Measurements from ENCODE around the gene COL6A3.

The COL6A3 gene

DNA sequence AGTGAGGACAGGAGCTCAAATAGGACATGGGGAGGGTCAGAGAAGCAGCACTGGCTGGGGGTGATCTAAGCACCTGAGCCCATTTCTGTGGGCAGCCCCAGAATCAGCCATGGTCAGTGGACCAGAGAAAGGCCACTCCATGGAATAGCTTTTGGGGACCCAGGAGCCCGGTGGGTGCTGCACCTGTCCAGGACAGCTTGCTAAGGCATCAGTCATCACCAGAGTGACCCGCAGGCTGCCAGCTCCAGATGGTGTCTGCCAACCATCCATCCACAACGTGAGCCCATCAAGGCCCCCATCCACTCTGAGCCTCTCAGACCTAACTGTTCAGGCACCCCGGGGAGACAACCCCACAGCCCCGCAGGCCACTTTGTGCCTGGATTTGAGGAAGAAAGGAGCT lies 23.6 kb upstream of the COL6A3 start:
- H3K9ac ChIP-seq (ENCODE audit: low read length): no peak overlapping the region
- no peak overlapping the region for H3K4me3 ChIP-seq (ENCODE audit: low read length)
- H3K27ac ChIP-seq (ENCODE audit: low read depth, low read length): no peak overlapping the region
- no peaks in the 10 kb centered on the region for H3K27me3 ChIP-seq (ENCODE audit: control insufficient read depth, insufficient read depth, low read length)
- peaks cover 23% of the 10 kb centered on the region for H3K4me1 ChIP-seq (ENCODE audit: control insufficient read depth, insufficient read depth, low read length)
- H3K36me3 ChIP-seq (ENCODE audit: control insufficient read depth, insufficient read depth, low read length): no peaks in the 10 kb centered on the region

DNA sequence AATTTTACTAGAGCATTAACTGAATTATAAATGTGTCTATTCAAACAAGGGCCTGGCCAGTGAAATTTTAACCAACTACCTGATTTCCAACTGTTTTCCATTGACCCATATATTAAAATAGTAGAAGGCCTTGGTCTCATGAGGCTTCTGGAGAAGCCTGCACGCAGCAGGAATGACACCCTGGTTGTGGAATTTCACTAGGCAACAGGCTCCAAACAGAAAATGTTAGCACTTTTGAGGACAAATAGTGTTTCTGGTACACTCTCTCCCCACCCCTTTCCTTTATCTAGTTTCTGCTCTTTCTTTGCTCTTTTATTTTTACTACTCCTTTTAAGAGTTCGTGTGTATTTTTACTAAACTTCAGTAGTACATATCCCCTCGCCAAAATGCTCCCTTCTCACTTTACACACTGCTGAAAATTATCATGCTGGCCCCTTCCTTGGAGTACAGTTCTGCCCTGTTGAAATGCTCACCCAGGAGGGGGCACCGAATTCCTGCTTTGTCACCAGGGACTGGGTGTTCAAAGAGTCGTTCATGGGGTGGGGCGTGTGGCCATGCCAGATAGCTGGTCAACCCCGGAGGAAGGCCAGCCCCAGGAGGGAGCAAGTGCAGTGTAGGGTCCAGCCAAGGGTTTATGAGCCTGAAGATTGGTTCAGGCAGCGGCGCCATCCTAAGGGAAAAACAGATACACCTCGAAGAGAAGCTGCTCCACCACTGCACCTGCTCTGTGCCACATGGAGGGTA lies 22.1 kb upstream of the COL6A3 start:
- peak overlapping the region; percentile 83 for H3K27ac ChIP-seq (ENCODE audit: low read depth, low read length)
- H3K27me3 ChIP-seq (ENCODE audit: control insufficient read depth, insufficient read depth, low read length): no peaks in the 10 kb centered on the region
- H3K36me3 ChIP-seq (ENCODE audit: control insufficient read depth, insufficient read depth, low read length): no peaks in the 10 kb centered on the region
- H3K4me3 ChIP-seq (ENCODE audit: low read length): no peak overlapping the region
- no peak overlapping the region for H3K9ac ChIP-seq (ENCODE audit: low read length)
- peaks cover 23% of the 10 kb centered on the region for H3K4me1 ChIP-seq (ENCODE audit: control insufficient read depth, insufficient read depth, low read length)

DNA sequence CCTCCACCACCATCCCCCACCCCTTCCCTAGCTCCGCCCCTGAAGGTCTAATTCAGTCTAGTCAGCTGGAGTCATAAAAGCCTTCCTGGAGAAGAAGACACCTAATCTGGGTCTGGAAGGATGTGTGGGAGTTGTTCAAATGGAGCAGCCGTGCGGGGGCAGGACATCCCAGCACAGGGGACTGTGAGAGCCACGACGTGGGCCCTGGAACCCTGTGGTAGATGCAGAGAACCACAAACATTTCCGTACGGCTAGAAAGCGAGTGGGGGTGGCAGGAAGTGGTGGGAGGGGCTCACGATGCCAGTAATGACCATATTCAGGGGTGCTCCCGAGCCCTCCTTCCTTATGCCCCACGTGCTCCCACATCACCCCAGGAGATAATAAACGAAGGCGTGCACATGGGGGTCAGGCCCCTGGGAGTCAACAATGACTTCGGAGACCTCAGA lies 20.9 kb upstream of the COL6A3 start:
- H3K27me3 ChIP-seq (ENCODE audit: control insufficient read depth, insufficient read depth, low read length): no peaks in the 10 kb centered on the region
- no peak overlapping the region for H3K9ac ChIP-seq (ENCODE audit: low read length)
- peaks cover 23% of the 10 kb centered on the region for H3K4me1 ChIP-seq (ENCODE audit: control insufficient read depth, insufficient read depth, low read length)
- no peaks in the 10 kb centered on the region for H3K36me3 ChIP-seq (ENCODE audit: control insufficient read depth, insufficient read depth, low read length)
- peak overlapping the region; percentile 83 for H3K27ac ChIP-seq (ENCODE audit: low read depth, low read length)
- no peak overlapping the region for H3K4me3 ChIP-seq (ENCODE audit: low read length)

DNA sequence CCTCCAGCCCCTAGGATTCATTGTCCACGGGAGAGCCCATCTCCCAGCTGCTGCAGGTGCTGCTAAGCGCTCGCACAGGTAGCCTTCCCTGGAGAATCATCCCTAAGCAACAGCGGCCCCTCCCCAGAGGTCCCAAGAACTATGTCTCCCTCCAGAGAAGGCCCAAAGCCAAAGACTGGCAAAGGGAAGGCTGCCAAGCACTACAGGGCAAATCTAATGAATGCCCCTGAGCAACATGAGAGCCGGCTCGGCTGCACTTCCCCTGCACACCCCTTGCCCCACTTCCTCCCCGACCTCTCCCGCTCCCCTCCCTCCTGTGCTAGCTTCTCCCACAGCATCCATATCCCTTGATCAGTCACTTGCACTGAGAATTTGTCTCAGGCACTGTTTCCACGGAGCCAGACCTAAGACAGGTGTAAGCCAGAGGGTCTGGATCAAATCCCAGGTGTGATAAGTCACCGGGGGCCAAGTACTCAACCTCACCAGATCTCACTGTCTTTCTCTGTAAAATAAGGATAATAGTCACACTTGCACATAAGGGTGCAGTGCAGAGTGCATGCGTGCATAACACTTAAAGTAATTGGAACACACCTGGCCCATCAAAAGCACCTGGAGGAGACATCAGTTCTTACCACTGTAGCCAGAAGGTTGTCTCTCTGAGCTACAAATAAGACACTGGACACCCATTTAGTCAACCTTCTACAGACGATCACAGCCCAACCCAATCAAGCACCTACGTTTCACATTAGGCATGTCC lies 20.1 kb upstream of the COL6A3 start:
- Histone ChIP-seq H3K36me3 (ENCODE audit: control insufficient read depth, insufficient read depth, low read length) (no peaks in the 10 kb centered on the region), H3K27me3 (ENCODE audit: control insufficient read depth, insufficient read depth, low read length) (no peaks in the 10 kb centered on the region), H3K27ac (ENCODE audit: low read depth, low read length) (peak overlapping the region; percentile 4), H3K9ac (ENCODE audit: low read length) (no peak overlapping the region), H3K4me1 (ENCODE audit: control insufficient read depth, insufficient read depth, low read length) (peaks cover 23% of the 10 kb centered on the region), H3K4me3 (ENCODE audit: low read length) (no peak overlapping the region)

- Histone ChIP-seq H3K27ac (ENCODE audit: low read depth, low read length) (peak overlapping the region; percentile 16), H3K27me3 (ENCODE audit: control insufficient read depth, insufficient read depth, low read length) (no peaks in the 10 kb centered on the region), H3K36me3 (ENCODE audit: control insufficient read depth, insufficient read depth, low read length) (no peaks in the 10 kb centered on the region), H3K4me1 (ENCODE audit: control insufficient read depth, insufficient read depth, low read length) (peaks cover 23% of the 10 kb centered on the region), H3K4me3 (ENCODE audit: low read length) (peak overlapping the region; percentile 0), H3K9ac (ENCODE audit: low read length) (no peak overlapping the region)
Observed at GRCh38 chr2:237432484-237433092, 18.6 kb upstream of the COL6A3 start.

DNA sequence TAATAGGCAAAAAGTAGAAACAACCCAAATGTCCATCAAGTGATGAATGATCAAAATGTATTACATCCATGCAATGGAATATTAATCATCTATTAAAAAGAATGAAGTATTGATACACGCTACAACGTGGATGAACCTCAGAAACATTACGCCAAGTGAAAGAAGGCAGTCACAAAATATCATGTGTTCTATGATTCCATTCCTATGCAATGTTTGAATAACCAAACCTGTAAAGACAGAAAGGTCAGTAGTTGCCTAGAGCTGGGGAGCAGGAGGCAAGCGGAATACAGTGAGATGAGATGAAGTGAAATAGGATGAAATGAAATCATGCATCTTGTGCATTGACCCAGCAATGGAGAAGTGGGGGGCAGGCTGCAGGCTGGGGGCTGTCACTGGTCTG lies 17.9 kb upstream of the COL6A3 start:
- H3K36me3 ChIP-seq (ENCODE audit: control insufficient read depth, insufficient read depth, low read length): no peaks in the 10 kb centered on the region
- no peak overlapping the region for H3K27ac ChIP-seq (ENCODE audit: low read depth, low read length)
- H3K9ac ChIP-seq (ENCODE audit: low read length): no peak overlapping the region
- H3K27me3 ChIP-seq (ENCODE audit: control insufficient read depth, insufficient read depth, low read length): no peaks in the 10 kb centered on the region
- no peak overlapping the region for H3K4me3 ChIP-seq (ENCODE audit: low read length)
- H3K4me1 ChIP-seq (ENCODE audit: control insufficient read depth, insufficient read depth, low read length): peaks cover 23% of the 10 kb centered on the region

GRCh38 chr2:237431372-237431771 lies 17.4 kb upstream of the COL6A3 start:
- Histone ChIP-seq H3K27me3 (ENCODE audit: control insufficient read depth, insufficient read depth, low read length) (no peaks in the 10 kb centered on the region), H3K4me3 (ENCODE audit: low read length) (no peak overlapping the region), H3K9ac (ENCODE audit: low read length) (no peak overlapping the region), H3K27ac (ENCODE audit: low read depth, low read length) (no peak overlapping the region), H3K4me1 (ENCODE audit: control insufficient read depth, insufficient read depth, low read length) (peaks cover 21% of the 10 kb centered on the region), H3K36me3 (ENCODE audit: control insufficient read depth, insufficient read depth, low read length) (no peaks in the 10 kb centered on the region)

GRCh38 chr2:237430861-237431260 lies 16.9 kb upstream of the COL6A3 start:
- Histone ChIP-seq H3K27me3 (ENCODE audit: control insufficient read depth, insufficient read depth, low read length) (no peaks in the 10 kb centered on the region), H3K27ac (ENCODE audit: low read depth, low read length) (no peak overlapping the region), H3K4me3 (ENCODE audit: low read length) (no peak overlapping the region), H3K4me1 (ENCODE audit: control insufficient read depth, insufficient read depth, low read length) (peaks cover 16% of the 10 kb centered on the region), H3K9ac (ENCODE audit: low read length) (no peak overlapping the region), H3K36me3 (ENCODE audit: control insufficient read depth, insufficient read depth, low read length) (no peaks in the 10 kb centered on the region)

- Histone ChIP-seq H3K9ac (ENCODE audit: low read length) (no peak overlapping the region), H3K36me3 (ENCODE audit: control insufficient read depth, insufficient read depth, low read length) (no peaks in the 10 kb centered on the region), H3K27me3 (ENCODE audit: control insufficient read depth, insufficient read depth, low read length) (no peaks in the 10 kb centered on the region), H3K4me3 (ENCODE audit: low read length) (no peak overlapping the region), H3K4me1 (ENCODE audit: control insufficient read depth, insufficient read depth, low read length) (peaks cover 5% of the 10 kb centered on the region), H3K27ac (ENCODE audit: low read depth, low read length) (no peak overlapping the region)
Observed at GRCh38 chr2:237429753-237430152, 15.8 kb upstream of the COL6A3 start.

- H3K9ac ChIP-seq (ENCODE audit: low read length): no peak overlapping the region
- H3K4me1 ChIP-seq (ENCODE audit: control insufficient read depth, insufficient read depth, low read length): peaks cover under 1% of the 10 kb centered on the region
- H3K27me3 ChIP-seq (ENCODE audit: control insufficient read depth, insufficient read depth, low read length): no peaks in the 10 kb centered on the region
- no peak overlapping the region for H3K4me3 ChIP-seq (ENCODE audit: low read length)
- no peaks in the 10 kb centered on the region for H3K36me3 ChIP-seq (ENCODE audit: control insufficient read depth, insufficient read depth, low read length)
- no peak overlapping the region for H3K27ac ChIP-seq (ENCODE audit: low read depth, low read length)
Observed at GRCh38 chr2:237427769-237428506, 14.0 kb upstream of the COL6A3 start.

GRCh38 chr2:237426517-237426916 lies 12.6 kb upstream of the COL6A3 start:
- Histone ChIP-seq H3K4me1 (ENCODE audit: control insufficient read depth, insufficient read depth, low read length) (peaks cover 8% of the 10 kb centered on the region), H3K27ac (ENCODE audit: low read depth, low read length) (no peak overlapping the region), H3K36me3 (ENCODE audit: control insufficient read depth, insufficient read depth, low read length) (no peaks in the 10 kb centered on the region), H3K4me3 (ENCODE audit: low read length) (no peak overlapping the region), H3K9ac (ENCODE audit: low read length) (no peak overlapping the region), H3K27me3 (ENCODE audit: control insufficient read depth, insufficient read depth, low read length) (no peaks in the 10 kb centered on the region)

GRCh38 chr2:237425320-237425719 lies 11.4 kb upstream of the COL6A3 start:
- no peaks in the 10 kb centered on the region for H3K36me3 ChIP-seq (ENCODE audit: control insufficient read depth, insufficient read depth, low read length)
- H3K4me3 ChIP-seq (ENCODE audit: low read length): no peak overlapping the region
- no peaks in the 10 kb centered on the region for H3K27me3 ChIP-seq (ENCODE audit: control insufficient read depth, insufficient read depth, low read length)
- peaks cover 8% of the 10 kb centered on the region for H3K4me1 ChIP-seq (ENCODE audit: control insufficient read depth, insufficient read depth, low read length)
- H3K27ac ChIP-seq (ENCODE audit: low read depth, low read length): no peak overlapping the region
- no peak overlapping the region for H3K9ac ChIP-seq (ENCODE audit: low read length)
